RWPE2 (cell line): ENCODE data around the gene SMPD2.

Experiments
- ATAC-seq: fragments of 200-7000 bp; cut with Tn5 transposase; 3 replicates; pipeline ENCODE4 v1.9.1; 2021; ENCODE audit warnings: low read depth
- DNase-seq: peaks from one replicate; pipeline ENCODE4 v3.0.0-alpha.2; 2020; ENCODE audit warnings: low spot score
- H3K27ac ChIP-seq: fragments of 450-650 bp; 2 replicates; pipeline ENCODE4 v1.5.1; 2017; ENCODE audit warnings: mild to moderate bottlenecking; ENCODE audit not compliant: poor library complexity, severe bottlenecking
- H3K27me3 ChIP-seq: fragments of 250-450 bp; sonication (Bioruptor Pico); 2 replicates; pipeline ENCODE4 v1.5.1; 2021; ENCODE audit warnings: mild to moderate bottlenecking, moderate library complexity; ENCODE audit not compliant: insufficient read depth, poor library complexity, severe bottlenecking
- H3K36me3 ChIP-seq: fragments of 250-450 bp; sonication (Bioruptor Pico); 2 replicates; pipeline ENCODE4 v1.5.1; 2020; ENCODE audit warnings: low read depth, mild to moderate bottlenecking, moderate library complexity
- H3K4me1 ChIP-seq: fragments of 250-450 bp; sonication (Bioruptor Pico); 2 replicates; pipeline ENCODE4 v1.5.1; 2021; ENCODE audit warnings: mild to moderate bottlenecking, moderate library complexity; ENCODE audit not compliant: insufficient read depth, poor library complexity, severe bottlenecking
- H3K4me3 ChIP-seq: fragments of 250-450 bp; sonication (Bioruptor Pico); 2 replicates; pipeline ENCODE4 v1.5.1; 2021; ENCODE audit warnings: mild to moderate bottlenecking, moderate library complexity; ENCODE audit not compliant: severe bottlenecking
- H3K9me3 ChIP-seq: fragments of 250-450 bp; sonication (Bioruptor Pico); 2 replicates; pipeline ENCODE4 v1.5.1; 2021; ENCODE audit warnings: mild to moderate bottlenecking, moderate library complexity; ENCODE audit not compliant: severe bottlenecking
- CTCF ChIP-seq: fragments of 450-650 bp; IDR thresholded peaks from one replicate; pipeline ENCODE4 v1.5.1; 2017; ENCODE audit warnings: mild to moderate bottlenecking, moderate library complexity; ENCODE audit not compliant: poor library complexity, severe bottlenecking

The SMPD2 gene

GRCh38 chr6:109466212-109466923 is 25.8 kb downstream of the SMPD2 start:
- no peak overlapping the region for H3K4me3 ChIP-seq
- no peaks in the 10 kb centered on the region for H3K27me3 ChIP-seq
- TF ChIP-seq CTCF: no peak
- H3K27ac ChIP-seq: no peak overlapping the region
- DNase-seq (no peak), ATAC-seq (no peak)
- H3K4me1 ChIP-seq: no peaks in the 10 kb centered on the region
- H3K36me3 ChIP-seq: peaks cover 75% of the 10 kb centered on the region
- no peaks in the 10 kb centered on the region for H3K9me3 ChIP-seq

- TF ChIP-seq CTCF: no peak
- Histone ChIP-seq H3K27me3 (no peaks in the 10 kb centered on the region), H3K4me1 (no peaks in the 10 kb centered on the region), H3K36me3 (peaks cover 75% of the 10 kb centered on the region), H3K27ac (no peak overlapping the region), H3K4me3 (no peak overlapping the region), H3K9me3 (no peaks in the 10 kb centered on the region)
- ATAC-seq: no peak
- DNase-seq: no peak
These were observed 27.2 kb downstream of the SMPD2 start for GRCh38 chr6:109467696-109468095.

- DNase-seq: no peak
- peaks cover 72% of the 10 kb centered on the region for H3K36me3 ChIP-seq
- no peak overlapping the region for H3K27ac ChIP-seq
- TF ChIP-seq CTCF: no peak
- H3K4me1 ChIP-seq: no peaks in the 10 kb centered on the region
- H3K9me3 ChIP-seq: no peaks in the 10 kb centered on the region
- H3K27me3 ChIP-seq: no peaks in the 10 kb centered on the region
- ATAC-seq: no peak
- H3K4me3 ChIP-seq: no peak overlapping the region
These were observed 29.2 kb downstream of the SMPD2 start for GRCh38 chr6:109469591-109470189.

- ATAC-seq (no peak), DNase-seq (no peak)
- Histone ChIP-seq H3K9me3 (no peaks in the 10 kb centered on the region), H3K4me3 (no peak overlapping the region), H3K36me3 (peaks cover 72% of the 10 kb centered on the region), H3K27me3 (no peaks in the 10 kb centered on the region), H3K27ac (no peak overlapping the region), H3K4me1 (no peaks in the 10 kb centered on the region)
- no peak for TF ChIP-seq CTCF
These were observed 30.7 kb downstream of the SMPD2 start for GRCh38 chr6:109471105-109471810.
